NK-92 (cell line): ENCODE results near the gene CPSF7.

Experiments
- DNase-seq: peaks from one replicate; lab custom pipeline; 2025; ENCODE audit not compliant: unreplicated experiment; lab: John Stamatoyannopoulos, UW

CPSF7 gene

DNA sequence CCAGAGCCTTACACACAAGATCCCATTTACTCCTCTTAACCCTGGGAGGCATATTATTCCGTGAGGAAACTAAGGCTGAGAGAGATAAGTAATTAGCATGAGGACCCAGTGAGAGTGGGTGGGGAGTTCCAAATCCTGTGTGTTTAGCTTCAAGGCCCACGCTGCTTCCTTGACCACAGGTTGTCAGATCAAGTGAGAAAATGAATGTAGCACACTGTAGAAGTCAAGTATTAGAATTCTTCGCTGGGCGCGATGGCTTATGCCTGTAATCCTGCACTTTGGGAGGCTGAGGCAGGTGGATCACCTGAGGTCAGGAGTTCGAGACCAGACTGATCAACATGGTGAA is 71.9 kb downstream of the CPSF7 start:
- DNase-seq = no peak

DNA sequence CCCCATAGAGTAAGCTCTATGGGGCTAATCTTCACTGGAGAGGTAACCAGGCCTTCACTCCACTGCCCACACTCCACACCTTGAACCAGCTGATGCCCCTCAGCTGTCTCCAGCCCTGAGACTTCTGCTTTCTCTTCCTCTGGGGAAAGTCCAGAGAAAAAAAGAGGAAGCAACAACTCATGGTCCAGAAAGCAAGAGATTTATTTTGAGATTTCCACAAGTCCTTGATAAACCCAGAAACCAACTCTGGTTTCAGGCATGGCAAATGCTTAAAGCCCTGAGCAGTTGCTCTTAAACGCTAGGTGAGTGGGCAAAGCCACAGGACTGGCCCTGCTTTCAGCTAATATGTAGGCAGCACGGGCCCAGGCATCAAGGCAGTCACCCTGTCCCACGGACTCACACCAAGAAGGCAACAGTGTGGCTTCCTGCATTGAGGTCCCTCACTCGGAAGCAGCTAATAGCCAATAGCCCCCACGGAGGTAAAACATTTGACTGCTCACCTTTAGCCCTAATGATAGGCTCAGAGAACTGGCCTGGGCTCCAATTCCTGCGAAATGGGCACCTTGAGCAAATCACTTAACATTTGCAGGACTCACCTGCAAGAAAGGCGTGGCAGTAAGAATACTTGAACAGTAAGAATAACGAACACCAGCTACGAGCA is 72.4 kb downstream of the CPSF7 start:
- DNase-seq = no peak

DNA sequence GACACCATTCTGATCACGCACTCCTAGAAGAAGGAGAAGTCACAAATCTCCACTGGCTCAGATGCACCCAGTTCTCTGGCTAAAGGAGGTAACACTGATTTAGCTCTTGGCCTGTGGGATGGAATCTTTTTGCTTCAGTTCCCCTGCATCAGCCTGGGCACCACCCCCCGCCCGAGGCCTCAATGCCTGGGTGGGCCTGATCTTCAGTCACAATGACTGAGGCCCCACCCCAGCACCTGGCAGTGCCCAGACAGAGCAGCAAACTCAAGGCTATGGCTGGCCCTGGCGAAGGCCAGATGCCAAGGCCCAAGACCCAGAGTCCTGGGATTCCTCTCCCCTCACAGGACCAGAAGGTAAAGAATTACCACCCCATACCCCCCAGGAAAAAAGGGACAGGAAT is 73.1 kb downstream of the CPSF7 start:
- no peak for DNase-seq

DNA sequence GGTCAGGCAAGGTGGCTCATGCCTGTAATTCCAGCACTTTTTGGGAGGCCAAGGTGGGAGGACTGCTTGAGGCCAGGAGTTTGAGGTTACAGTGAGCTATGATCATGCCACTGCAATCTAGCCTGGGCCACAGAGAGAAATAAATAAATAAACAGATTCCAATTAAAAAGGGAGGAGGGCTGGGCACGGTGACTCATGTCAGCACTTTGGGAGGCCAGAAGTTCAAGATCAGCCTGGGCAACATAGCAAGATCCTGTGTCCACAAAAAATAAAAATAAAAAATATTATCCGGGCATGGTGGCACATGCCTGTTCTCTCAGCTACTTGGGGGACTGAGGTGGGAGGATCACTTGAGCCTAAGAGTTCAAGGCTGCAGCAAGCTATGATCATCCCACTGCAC is 75.6 kb downstream of the CPSF7 start:
- DNase-seq = no peak

DNA sequence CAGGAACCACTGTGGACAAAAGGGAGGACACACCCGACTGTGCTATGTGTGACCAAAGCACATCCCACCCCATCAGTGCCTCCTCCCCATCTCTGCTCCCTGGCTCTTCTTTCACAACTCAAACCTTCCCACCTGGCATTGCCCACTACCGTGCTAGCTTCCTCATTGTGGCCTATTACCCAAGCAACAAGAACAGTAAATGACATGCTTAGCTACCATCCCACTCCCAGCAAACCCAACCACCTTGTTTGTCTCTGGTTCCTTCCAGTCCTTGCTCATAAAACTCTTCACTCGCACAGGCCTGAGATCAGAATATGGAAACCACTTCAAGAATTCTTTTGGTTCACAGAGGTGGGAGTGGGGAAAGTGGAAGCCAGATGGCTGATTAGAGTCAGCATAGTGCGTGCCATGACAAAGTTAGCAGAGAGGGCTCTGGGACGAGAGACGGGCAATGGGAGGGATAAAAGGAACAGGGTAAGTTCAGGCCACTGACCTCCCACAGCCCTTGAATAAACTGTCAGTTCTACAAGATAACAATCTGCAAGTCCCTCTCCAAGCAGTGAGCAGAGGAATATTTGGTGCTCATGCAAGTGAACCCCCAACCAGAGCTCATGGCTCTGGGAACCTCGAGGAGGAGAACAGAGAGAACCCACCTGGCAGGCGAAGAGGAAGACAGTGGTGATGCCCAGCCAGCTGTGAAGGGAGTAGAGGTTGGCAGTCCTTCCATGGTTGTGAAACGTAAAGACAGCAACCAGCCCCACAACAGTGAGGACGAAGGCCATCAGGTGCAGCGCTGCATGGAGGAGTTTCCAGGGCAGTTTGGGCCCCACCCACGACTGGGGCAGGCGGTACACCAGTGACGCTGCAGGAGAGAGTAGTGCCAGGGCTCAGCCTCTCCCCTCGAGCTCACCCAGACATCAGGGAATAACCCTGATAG is 76.4 kb downstream of the CPSF7 start:
- DNase-seq = no peak
